Gastrocnemius medialis (tissue), 4 donors: ENCODE data around the gene MAP3K20. TPM values are rescaled to one million over a fixed set of nuclear protein-coding genes. Genes with fewer than 3 reads are reported as not detected.

Source experiments
- ATAC-seq, 2 donors: fragments of 150-250 bp; one replicate each; pipeline ENCODE4 v1.9.1; 2016
- DNase-seq, 2 donors: peaks; one replicate each; pipeline ENCODE4 v3.0.0-alpha.2; 2019
- H3K27ac ChIP-seq, 4 donors: fragments of 200-600 bp; sonication (generic); 1 replicate in 1 of 4; 2 replicates in 3 of 4; pipeline ENCODE4 v1.5.1; 2016 to 2018; ENCODE audit warnings: mild to moderate bottlenecking in 2 of 4, moderate library complexity in 1 of 4
- H3K27me3 ChIP-seq, 3 donors: fragments of 200-600 bp; sonication (generic) in 2 of 3; 1 replicate in 1 of 3; 2 replicates in 2 of 3; pipeline versions ENCODE4 v1.5.1 to v1.6.0; 2016 to 2019; ENCODE audit warnings: mild to moderate bottlenecking in 1 of 3, moderate library complexity in 1 of 3
- H3K36me3 ChIP-seq, 2 donors: fragments of 200-600 bp; sonication (generic) in 1 of 2; one replicate each; pipeline ENCODE4 v1.5.1; 2017 to 2018
- H3K4me1 ChIP-seq, 2 donors: fragments of 200-600 bp; sonication (generic) in 1 of 2; one replicate each; pipeline ENCODE4 v1.5.1; 2016 to 2017; ENCODE audit warnings: mild to moderate bottlenecking in 2 of 2
- H3K4me3 ChIP-seq, 4 donors: fragments of 200-600 bp; sonication (generic) in 3 of 4; 1 replicate in 1 of 4; 2 replicates in 3 of 4; pipeline ENCODE4 v1.5.1; 2016 to 2019; ENCODE audit warnings: mild to moderate bottlenecking in 2 of 4
- H3K9me3 ChIP-seq, 3 donors: fragments of 200-600 bp; sonication (generic) in 2 of 3; 1 replicate in 1 of 3; 2 replicates in 2 of 3; pipeline ENCODE4 v1.5.1; 2016 to 2019
- POLR2A ChIP-seq, 2 donors: fragments of 450-650 bp; IDR thresholded peaks; one replicate each; pipeline ENCODE4 v1.6.1; 2017; ENCODE audit warnings: antibody characterized with exemption in 2 of 2, mild to moderate bottlenecking in 2 of 2, moderate library complexity in 2 of 2
- in situ Hi-C, 4 donors: fragments of 200-750 bp; cut with MboI; loops; one replicate each; pipeline versions ENCODE4 v1.15.0 to v1.8.0; 2017; ENCODE audit warnings: low sequenced_read_pairs in 4 of 4
- intact Hi-C: fragments of 100-400 bp; cut with DNase I; formaldehyde crosslinking; loops from one replicate; pipeline ENCODE4 v1.15.1; 2023; ENCODE audit warnings: low total_unique reads
- total RNA-seq, 4 donors: library from RNA; depleted of rRNA; stranded (reverse); fragments of >200 nt; gene quantifications; one replicate each; pipeline versions ENCODE4 v1.1.0 to v1.2.3, GENCODE V29; 2016
- TF ChIP-seq, protein P1 (sequence below), 5 experiments: fragments of 450-650 bp in 3 of 5; fragments of 200-600 bp in 2 of 5; sonication (generic) in 2 of 5; IDR thresholded peaks in 4 of 5; conservative IDR thresholded peaks in 1 of 5; 1 replicate in 4 of 5; 2 replicates in 1 of 5; pipeline ENCODE4 v1.5.1; 2016 to 2019; ENCODE audit warnings: antibody characterized with exemption in 5 of 5, mild to moderate bottlenecking in 3 of 5, moderate library complexity in 3 of 5

Gene MAP3K20
- total RNA-seq, 4 donors from 2014 or later = 225 to 517 (median 280) TPM

DNA sequence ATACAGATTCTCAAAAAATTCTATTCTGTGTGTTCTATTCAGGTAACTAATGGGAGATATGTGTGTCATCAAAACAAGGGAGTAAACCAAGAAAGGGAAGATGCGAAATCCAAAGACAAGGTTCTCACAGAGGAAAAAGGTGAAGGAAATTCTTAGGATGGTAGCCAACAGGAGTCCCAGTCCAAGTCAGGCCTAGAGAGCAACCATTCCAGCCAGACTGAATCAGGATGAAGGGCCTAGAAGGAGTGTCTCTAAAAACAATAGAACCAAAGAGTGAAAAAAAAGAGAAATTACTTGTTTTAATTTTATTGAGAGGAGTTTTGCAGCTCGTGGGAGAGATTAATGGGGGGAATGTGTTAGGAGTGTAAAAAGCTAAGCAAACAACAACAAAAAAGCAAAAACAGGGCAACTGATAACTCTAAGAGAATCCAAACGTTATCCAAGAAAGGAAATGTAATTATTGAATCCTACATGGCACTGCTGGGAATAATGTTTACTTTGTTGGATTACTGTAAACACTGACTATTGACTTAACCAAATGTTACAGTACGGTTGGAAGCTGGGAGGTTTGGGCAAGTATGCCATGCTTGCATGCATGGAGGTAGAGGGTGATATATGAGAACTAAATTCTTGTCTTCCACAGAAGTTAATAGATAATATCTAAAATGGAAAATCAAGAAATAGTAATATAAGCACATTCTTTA, 12.3 kb downstream of the MAP3K20 start:
- Histone ChIP-seq H3K27ac (peak overlapping the region; percentile 88 to 98 (median 92)), H3K4me3 (no peak overlapping the region), H3K27me3 (no peaks in the 10 kb centered on the region), H3K4me1 (peaks cover 73 to 92% of the 10 kb centered on the region in 2 donors), H3K36me3 (no peaks in the 10 kb centered on the region), H3K9me3 (no peaks in the 10 kb centered on the region)
- no peak for DNase-seq
- TF ChIP-seq POLR2A (IDR thresholded peaks at IDR 0.05) = no peak
- TF ChIP-seq, protein P1, sequence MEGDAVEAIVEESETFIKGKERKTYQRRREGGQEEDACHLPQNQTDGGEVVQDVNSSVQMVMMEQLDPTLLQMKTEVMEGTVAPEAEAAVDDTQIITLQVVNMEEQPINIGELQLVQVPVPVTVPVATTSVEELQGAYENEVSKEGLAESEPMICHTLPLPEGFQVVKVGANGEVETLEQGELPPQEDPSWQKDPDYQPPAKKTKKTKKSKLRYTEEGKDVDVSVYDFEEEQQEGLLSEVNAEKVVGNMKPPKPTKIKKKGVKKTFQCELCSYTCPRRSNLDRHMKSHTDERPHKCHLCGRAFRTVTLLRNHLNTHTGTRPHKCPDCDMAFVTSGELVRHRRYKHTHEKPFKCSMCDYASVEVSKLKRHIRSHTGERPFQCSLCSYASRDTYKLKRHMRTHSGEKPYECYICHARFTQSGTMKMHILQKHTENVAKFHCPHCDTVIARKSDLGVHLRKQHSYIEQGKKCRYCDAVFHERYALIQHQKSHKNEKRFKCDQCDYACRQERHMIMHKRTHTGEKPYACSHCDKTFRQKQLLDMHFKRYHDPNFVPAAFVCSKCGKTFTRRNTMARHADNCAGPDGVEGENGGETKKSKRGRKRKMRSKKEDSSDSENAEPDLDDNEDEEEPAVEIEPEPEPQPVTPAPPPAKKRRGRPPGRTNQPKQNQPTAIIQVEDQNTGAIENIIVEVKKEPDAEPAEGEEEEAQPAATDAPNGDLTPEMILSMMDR (IDR thresholded peaks at IDR 0.05 in 4 of 5, conservative IDR thresholded peaks at IDR 0.05 in 1 of 5) = no peak
- ATAC-seq = no peak
- intact Hi-C loops (no loop called here), in situ Hi-C loops (loop anchor here in 1 of 4 donors (5.0 kb wide), 1 partner anchor 56 kb away; no protein-coding TSS in a partner anchor)

DNA sequence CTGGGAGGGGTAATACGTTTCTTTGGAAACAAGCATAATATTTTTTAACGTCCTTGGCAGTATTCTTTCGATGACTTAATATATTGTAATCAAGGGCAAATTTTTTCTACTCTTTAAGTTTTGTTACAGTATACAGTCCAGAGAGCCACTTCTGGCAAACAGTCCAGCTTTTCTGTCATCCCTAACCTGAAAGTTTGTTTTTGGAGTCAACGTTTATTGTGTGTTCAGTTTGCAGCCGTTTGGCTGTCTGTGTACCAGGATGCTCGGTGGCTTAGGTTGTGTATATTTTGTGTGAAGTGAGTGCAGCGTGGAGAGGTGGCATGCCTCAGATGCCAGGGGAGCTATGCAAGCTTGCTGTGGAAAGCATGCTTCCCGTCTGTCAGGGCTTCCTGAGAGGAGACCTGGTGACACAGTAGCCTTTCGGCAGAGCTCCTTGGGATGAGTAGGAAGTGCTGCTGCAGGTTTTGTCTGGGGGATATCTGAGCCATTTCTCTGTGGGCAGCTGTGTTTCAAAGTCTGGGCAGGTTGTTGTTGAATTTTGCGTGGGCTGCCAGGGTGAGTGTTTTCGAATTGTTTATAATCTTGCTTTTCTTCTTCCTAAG, 14.7 kb downstream of the MAP3K20 start:
- Histone ChIP-seq H3K4me3 (peak overlapping the region; percentile 8 to 29 (median 22)), H3K4me1 (peaks cover 74 to 90% of the 10 kb centered on the region in 2 donors)
- ATAC-seq = peak; percentile 51 to 66

DNA sequence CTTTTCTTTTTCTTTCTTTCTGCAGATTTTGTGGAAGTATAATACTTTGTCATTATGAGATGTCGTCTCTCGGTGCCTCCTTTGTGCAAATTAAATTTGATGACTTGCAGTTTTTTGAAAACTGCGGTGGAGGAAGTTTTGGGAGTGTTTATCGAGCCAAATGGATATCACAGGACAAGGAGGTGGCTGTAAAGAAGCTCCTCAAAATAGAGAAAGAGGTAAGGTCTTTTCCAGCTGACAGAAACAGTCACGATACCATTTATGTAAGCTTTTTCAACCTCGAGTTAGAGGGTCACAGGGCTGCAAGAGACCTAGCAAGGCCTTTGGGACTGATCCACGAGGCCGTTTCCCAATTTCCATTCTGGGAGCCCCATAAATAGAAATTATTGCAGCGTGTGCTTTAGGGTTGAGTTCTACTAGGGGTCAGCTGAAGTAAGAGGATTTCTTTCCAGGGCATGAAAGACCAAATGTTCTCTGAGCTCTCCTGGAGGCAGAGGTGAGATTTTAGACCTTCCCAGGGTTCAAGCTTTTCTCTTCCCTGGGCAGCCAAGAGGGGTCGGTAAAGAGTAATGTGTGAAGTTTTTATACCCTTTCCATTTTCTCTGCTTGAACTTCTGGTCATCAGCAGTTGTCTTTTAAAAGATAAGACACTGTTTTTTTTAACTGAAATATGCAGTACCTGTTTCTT, 15.5 kb downstream of the MAP3K20 start:
- Histone ChIP-seq H3K9me3 (no peaks in the 10 kb centered on the region), H3K4me1 (peaks cover 75 to 91% of the 10 kb centered on the region in 2 donors), H3K27ac (peak overlapping the region; percentile 88 to 98 (median 92)), H3K4me3 (peak overlapping the region; percentile 26 to 41 (median 33)), H3K27me3 (no peaks in the 10 kb centered on the region), H3K36me3 (no peaks in the 10 kb centered on the region)
- intact Hi-C loops (loop anchor here (1.0 to 5.0 kb wide), 2 partner anchors 59 to 120 kb away; no protein-coding TSS in a partner anchor), in situ Hi-C loops (no loop called here)
- peak; percentile 73 to 91 for DNase-seq
- peak; percentile 82 to 83 for ATAC-seq
- peak in 1 of 2 donors; percentile 61 for TF ChIP-seq POLR2A (IDR thresholded peaks at IDR 0.05)
- TF ChIP-seq, protein P1 (IDR thresholded peaks at IDR 0.05 in 4 of 5, conservative IDR thresholded peaks at IDR 0.05 in 1 of 5) = peak; percentile 38 to 75 (median 59)

More for the DNA sequence above, 14.7 kb downstream of the MAP3K20 start:
- no peaks in the 10 kb centered on the region for H3K9me3 ChIP-seq
- TF ChIP-seq, protein P1 (IDR thresholded peaks at IDR 0.05 in 4 of 5, conservative IDR thresholded peaks at IDR 0.05 in 1 of 5) = no peak
- peak in 1 of 2 donors; percentile 47 for TF ChIP-seq POLR2A (IDR thresholded peaks at IDR 0.05)
- in situ Hi-C loops = no loop called here
- peak; percentile 34 to 77 for DNase-seq
- no peaks in the 10 kb centered on the region for H3K36me3 ChIP-seq
- H3K27ac ChIP-seq = peak overlapping the region; percentile 88 to 98 (median 92)
- H3K27me3 ChIP-seq = no peaks in the 10 kb centered on the region
- intact Hi-C loops = loop anchor here (5.0 kb wide), 1 partner anchor 58 kb away; no protein-coding TSS in a partner anchor

DNA sequence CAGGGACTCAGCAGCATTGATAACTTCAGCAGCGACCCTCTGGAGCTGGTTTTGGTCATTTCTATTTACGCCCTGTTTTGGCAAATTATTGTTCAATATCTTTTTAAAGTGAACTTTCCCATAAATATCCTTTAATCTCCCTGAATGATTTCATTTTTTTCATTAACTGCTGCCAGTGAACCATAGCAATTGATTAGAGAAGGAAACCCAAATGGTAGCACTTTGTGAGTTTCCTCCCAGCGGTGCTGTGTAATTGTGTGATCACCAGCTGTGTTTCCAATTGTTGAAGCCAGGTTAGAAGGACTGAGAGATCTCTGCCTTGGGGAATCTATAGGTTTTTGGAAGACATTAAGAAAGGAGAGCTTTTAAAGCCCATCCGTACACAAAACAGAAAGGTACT, 16.3 kb downstream of the MAP3K20 start:
- intact Hi-C loops (loop anchor here (1.0 to 5.0 kb wide), 2 partner anchors 60 to 119 kb away; no protein-coding TSS in a partner anchor), in situ Hi-C loops (no loop called here)
- no peaks in the 10 kb centered on the region for H3K9me3 ChIP-seq

More for the DNA sequence above, 16.3 kb downstream of the MAP3K20 start:
- Histone ChIP-seq H3K27me3 (no peaks in the 10 kb centered on the region), H3K4me3 (peak overlapping the region; percentile 20 to 41 (median 33)), H3K27ac (peak overlapping the region; percentile 88 to 98 (median 92)), H3K4me1 (peaks cover 74 to 83% of the 10 kb centered on the region in 2 donors), H3K36me3 (peaks cover 0 to 5% of the 10 kb centered on the region in 2 donors)
- ATAC-seq (no peak), DNase-seq (no peak)
- TF ChIP-seq, protein P1 (IDR thresholded peaks at IDR 0.05 in 4 of 5, conservative IDR thresholded peaks at IDR 0.05 in 1 of 5) = no peak
- no peak for TF ChIP-seq POLR2A (IDR thresholded peaks at IDR 0.05)
